BJ (cell line): ENCODE data around the gene C6orf52. TPM values are rescaled to one million over a fixed set of nuclear protein-coding genes. Genes with fewer than 3 reads are reported as not detected.
"Not testable (repeated sequence)": the region's sequence is repeated elsewhere in the genome, so short reads cannot be mapped to it uniquely, and the experiment has no call there.

ENCODE experiments used
- CTCF ChIA-PET: fragments of 350-600 bp; formaldehyde crosslinking; extraction: SDS; loops from one replicate; lab custom pipeline; 2021; ENCODE audit warnings: antibody characterized with exemption, inconsistent platforms; lab: Yijun Ruan, JAX
- POLR2A ChIA-PET: fragments of 300-600 bp; sonication (Branson Sonifier 250); formaldehyde crosslinking; extraction: SDS; loops from one replicate; lab custom pipeline; 2021; ENCODE audit warnings: antibody characterized with exemption; lab: Charles Lee
- DNase-seq: peaks from one replicate; pipeline ENCODE4 v3.0.0-alpha.2; 2011; ENCODE audit warnings: low read depth
- H3K27me3 ChIP-seq: 2 replicates; pipeline ENCODE4 v1.6.0; 2011; ENCODE audit warnings: low read length; ENCODE audit not compliant: control insufficient read depth, insufficient read depth
- H3K36me3 ChIP-seq: 2 replicates; pipeline ENCODE4 v1.5.1; 2011; ENCODE audit warnings: low read length; ENCODE audit not compliant: control insufficient read depth, insufficient read depth
- H3K4me3 ChIP-seq: 2 replicates; pipeline ENCODE4 v1.5.1; 2011; ENCODE audit warnings: low read depth, mild to moderate bottlenecking, control low read depth, low read length
- polyA plus RNA-seq: library from polyadenylated mRNA; depleted of rRNA; stranded (reverse); fragments of >200 nt; gene quantifications from 2 replicates; pipeline ENCODE4 v1.2.3, GENCODE V29; 2011
- TF ChIP-seq, protein P1 (sequence below): IDR thresholded peaks from 2 replicates; pipeline ENCODE4 v1.5.1; 2011; ENCODE audit warnings: low read depth, mild to moderate bottlenecking, control low read depth, inconsistent platforms, low read length, moderate library complexity; ENCODE audit not compliant: insufficient read depth

C6orf52 gene
- polyA plus RNA-seq, 1 experiment, result 0.28 TPM

DNA sequence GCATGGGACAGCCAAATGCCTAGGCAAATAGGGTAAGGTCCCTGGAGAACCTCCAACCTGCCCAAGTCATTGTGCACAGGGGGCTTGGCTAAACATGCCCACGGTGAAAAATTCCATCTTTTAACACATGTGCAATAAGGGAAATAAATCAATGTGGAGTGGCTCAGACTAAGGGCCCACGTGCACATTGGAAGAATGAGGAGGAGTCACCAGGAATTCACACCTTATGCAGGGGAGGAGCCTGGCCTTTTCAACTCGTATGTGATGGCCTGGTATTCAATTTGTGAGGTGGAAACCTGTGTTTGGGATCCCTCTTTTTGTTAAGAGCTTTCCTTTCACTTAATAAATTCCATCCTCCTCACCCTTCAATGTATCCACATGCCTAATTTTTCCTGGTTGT, 12.6 kb downstream of the C6orf52 start:
- no peak for DNase-seq
- no peak overlapping the region for H3K4me3 ChIP-seq
- no peaks in the 10 kb centered on the region; the same call in 1 of the 2 replicates for H3K27me3 ChIP-seq
- ChIA-PET CTCF (no interaction called here), POLR2A (no interaction called here)
- TF ChIP-seq, protein P1, sequence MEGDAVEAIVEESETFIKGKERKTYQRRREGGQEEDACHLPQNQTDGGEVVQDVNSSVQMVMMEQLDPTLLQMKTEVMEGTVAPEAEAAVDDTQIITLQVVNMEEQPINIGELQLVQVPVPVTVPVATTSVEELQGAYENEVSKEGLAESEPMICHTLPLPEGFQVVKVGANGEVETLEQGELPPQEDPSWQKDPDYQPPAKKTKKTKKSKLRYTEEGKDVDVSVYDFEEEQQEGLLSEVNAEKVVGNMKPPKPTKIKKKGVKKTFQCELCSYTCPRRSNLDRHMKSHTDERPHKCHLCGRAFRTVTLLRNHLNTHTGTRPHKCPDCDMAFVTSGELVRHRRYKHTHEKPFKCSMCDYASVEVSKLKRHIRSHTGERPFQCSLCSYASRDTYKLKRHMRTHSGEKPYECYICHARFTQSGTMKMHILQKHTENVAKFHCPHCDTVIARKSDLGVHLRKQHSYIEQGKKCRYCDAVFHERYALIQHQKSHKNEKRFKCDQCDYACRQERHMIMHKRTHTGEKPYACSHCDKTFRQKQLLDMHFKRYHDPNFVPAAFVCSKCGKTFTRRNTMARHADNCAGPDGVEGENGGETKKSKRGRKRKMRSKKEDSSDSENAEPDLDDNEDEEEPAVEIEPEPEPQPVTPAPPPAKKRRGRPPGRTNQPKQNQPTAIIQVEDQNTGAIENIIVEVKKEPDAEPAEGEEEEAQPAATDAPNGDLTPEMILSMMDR, result no peak
- H3K36me3 ChIP-seq, result no peaks in the 10 kb centered on the region

DNA sequence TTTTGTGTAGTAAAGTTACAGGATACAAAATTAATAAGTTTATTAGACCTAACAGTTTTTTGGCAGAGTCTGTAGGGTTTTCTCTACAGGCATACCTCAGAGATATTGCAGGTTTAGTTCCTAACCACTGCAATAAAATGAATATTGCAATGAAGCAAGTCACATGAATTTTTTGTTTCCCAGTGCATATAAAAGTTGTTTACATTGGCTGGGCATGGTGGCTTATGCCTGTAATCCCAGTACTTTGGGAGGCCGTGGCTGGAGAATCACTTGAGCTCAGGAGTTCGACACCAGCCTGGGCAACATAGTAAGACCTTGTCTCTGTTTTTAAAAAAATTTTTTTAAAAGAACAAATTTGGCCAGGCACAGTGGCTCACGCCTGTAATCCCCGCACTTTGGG, 16.0 kb downstream of the C6orf52 start:
- TF ChIP-seq, protein P1, result no peak
- CTCF ChIA-PET, result no interaction called here
- H3K27me3 ChIP-seq, result no peaks in the 10 kb centered on the region
- POLR2A ChIA-PET, result no interaction called here
- DNase-seq, result no peak
- no peaks in the 10 kb centered on the region for H3K36me3 ChIP-seq
- H3K4me3 ChIP-seq, result no peak overlapping the region

DNA sequence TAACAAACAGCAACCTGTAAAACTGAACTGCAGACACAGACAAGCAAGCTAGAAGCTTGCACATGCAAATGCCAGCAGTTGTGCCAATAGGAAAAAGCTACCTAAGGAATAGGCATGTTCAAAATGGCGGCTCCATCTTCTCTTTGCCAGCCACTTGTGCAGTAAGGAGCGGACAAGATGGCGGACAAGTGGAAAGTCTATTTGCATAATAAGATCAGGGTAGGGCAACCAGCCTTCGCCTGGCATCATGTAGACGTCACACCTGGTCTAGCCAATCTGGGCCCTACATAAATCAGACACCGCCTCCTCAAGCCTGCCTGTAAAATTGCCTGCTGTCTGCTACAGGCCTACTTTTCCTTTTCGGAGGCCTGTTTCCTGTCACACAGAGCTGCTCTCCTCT, 18.0 kb downstream of the C6orf52 start:
- no peaks in the 10 kb centered on the region for H3K27me3 ChIP-seq
- no peak overlapping the region for H3K4me3 ChIP-seq
- H3K36me3 ChIP-seq, result no peaks in the 10 kb centered on the region
- ChIA-PET CTCF (interaction anchor here (0.7 kb wide), 1 partner anchor 176 kb away, joined by 3 read pairs; no protein-coding TSS in a partner anchor), POLR2A (no interaction called here)
- DNase-seq, result no peak
- TF ChIP-seq, protein P1, result no peak

DNA sequence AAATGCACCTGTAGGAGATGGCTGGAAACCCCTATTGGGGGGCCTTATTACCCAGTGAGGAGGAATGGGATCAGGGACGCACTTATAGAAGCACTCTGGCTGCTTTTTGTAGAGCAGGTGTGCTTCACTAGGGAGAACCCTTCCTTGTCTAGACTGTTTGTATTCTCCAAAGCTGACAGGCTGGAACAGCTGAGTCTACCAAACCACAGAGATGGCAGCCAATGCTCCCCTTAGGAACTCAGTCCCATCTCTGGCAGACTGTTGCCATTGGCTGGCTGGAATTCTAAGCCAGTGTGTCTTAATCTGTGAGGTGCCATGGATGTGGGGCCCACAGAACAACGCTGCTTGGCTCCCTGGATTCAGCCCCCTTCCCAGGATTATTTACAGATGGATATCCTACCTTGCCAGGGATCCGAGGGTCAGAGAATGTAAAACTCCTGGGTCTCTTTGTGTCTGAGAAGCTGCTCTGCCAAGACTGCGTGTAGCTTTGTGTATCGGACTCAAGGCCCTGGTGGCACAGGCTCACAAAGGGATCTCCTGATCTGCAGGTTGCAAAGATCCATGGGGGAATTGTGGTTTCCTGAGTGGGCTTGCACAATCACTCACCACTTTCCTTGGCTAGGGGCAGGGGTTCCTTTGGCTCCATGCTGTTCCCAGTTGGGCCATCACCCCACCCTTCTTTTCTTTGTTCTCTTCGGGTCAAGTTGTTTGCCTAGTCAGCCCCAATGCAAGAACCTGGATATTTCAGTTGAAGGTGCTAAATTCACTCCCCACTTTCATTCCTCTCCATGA, 26.1 kb downstream of the C6orf52 start:
- ChIA-PET CTCF (no interaction called here), POLR2A (no interaction called here)
- no peaks in the 10 kb centered on the region for H3K36me3 ChIP-seq
- TF ChIP-seq, protein P1, result no peak
- H3K27me3 ChIP-seq, result no peaks in the 10 kb centered on the region
- H3K4me3 ChIP-seq, result no peak overlapping the region
- no peak for DNase-seq

DNA sequence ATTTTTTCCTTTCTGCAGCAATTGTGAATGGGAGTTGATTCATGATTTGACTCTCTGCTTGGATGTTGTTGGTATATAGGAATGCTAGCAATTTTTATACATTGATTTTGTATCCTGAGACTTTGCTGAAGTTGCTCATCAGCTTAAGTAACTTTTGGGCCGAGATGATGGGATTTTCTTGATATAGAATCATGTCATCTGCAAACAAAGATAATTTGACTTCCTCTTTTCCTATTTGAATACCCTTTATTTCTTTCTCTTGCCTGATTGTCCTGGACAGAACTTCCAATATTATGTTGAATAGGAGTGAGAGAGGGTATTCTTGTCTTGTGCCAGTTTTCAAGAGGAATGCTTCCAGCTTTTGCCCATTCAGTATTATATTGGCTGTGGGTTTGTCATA, 28.8 kb downstream of the C6orf52 start:
- POLR2A ChIA-PET, CTCF ChIA-PET: not testable (repeated sequence)

DNA sequence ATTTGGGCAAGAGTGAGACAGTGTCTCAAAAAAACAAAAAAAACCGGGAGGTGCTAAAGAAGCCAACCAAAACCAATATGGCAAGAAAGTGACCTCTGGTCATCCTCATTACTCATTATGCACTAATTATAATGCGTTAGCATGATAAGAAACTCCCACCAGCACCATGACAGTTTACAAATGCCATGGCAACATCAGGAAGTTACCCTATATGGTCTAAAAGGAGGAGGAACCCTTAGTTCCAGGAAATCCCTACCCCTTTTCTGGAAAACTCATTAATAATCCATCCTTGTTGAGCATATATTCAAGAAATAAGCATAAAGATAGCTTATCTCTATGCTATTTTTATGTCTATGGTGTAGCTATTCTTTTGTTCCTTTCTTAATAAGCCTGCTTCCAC, 31.7 kb downstream of the C6orf52 start:
- TF ChIP-seq, protein P1, result no peak
- DNase-seq, result no peak
- POLR2A ChIA-PET, result no interaction called here
- no peaks in the 10 kb centered on the region for H3K27me3 ChIP-seq
- no peaks in the 10 kb centered on the region for H3K36me3 ChIP-seq
- CTCF ChIA-PET, result no interaction called here
- no peak overlapping the region for H3K4me3 ChIP-seq

More for the DNA sequence above, 28.8 kb downstream of the C6orf52 start:
- not testable (repeated sequence) for H3K36me3 ChIP-seq, H3K27me3 ChIP-seq, H3K4me3 ChIP-seq, DNase-seq
